Spleen (tissue), 11 donors: ENCODE measurements around the gene CCDC92. TPM values are rescaled to one million over a fixed set of nuclear protein-coding genes. Genes with fewer than 3 reads are reported as not detected.

Source experiments
- DNase-seq: peaks from one replicate; pipeline ENCODE4 v3.0.0-alpha.2; 2020
- H3K27ac ChIP-seq, 8 donors: fragments of 200-600 bp; sonication (generic) in 7 of 8; 1 replicate in 4 of 8; 2 replicates in 4 of 8; pipeline versions ENCODE4 v1.5.0 to v1.8.0; 2016 to 2021; ENCODE audit warnings: inconsistent platforms in 4 of 8, mild to moderate bottlenecking in 4 of 8, moderate library complexity in 1 of 8
- H3K27me3 ChIP-seq, 7 donors: fragments of 200-600 bp; sonication (generic) in 6 of 7; replicated peaks in 1 of 7; 1 replicate in 4 of 7; 2 replicates in 3 of 7; pipeline versions ENCODE4 v1.5.0 to v1.8.0; 2016 to 2021; ENCODE audit warnings: inconsistent platforms in 3 of 7, mild to moderate bottlenecking in 1 of 7
- H3K36me3 ChIP-seq, 6 donors: fragments of 200-600 bp; sonication (generic) in 5 of 6; 1 replicate in 4 of 6; 2 replicates in 2 of 6; pipeline versions ENCODE4 v1.5.0 to v1.8.0; 2016 to 2021; ENCODE audit warnings: inconsistent platforms in 2 of 6
- H3K4me1 ChIP-seq, 6 donors: fragments of 200-600 bp; sonication (generic) in 5 of 6; 1 replicate in 3 of 6; 2 replicates in 3 of 6; pipeline versions ENCODE4 v1.5.0 to v1.8.0; 2016 to 2021; ENCODE audit warnings: inconsistent platforms in 3 of 6
- H3K4me3 ChIP-seq, 8 donors: fragments of 200-600 bp; sonication (generic) in 7 of 8; 1 replicate in 4 of 8; 2 replicates in 4 of 8; pipeline versions ENCODE4 v1.5.0 to v1.8.0; 2016 to 2021; ENCODE audit warnings: inconsistent platforms in 4 of 8, mild to moderate bottlenecking in 4 of 8, moderate library complexity in 2 of 8
- H3K9me3 ChIP-seq, 8 donors: fragments of 200-600 bp; sonication (generic) in 7 of 8; 1 replicate in 4 of 8; 2 replicates in 4 of 8; pipeline versions ENCODE4 v1.5.0 to v1.8.0; 2016 to 2021; ENCODE audit warnings: inconsistent platforms in 4 of 8
- POLR2A ChIP-seq, 3 donors: fragments of 450-650 bp; IDR thresholded peaks; one replicate each; pipeline ENCODE4 v1.5.1; 2017; ENCODE audit warnings: antibody characterized with exemption in 3 of 3, mild to moderate bottlenecking in 1 of 3
- POLR2AphosphoS5 ChIP-seq, 3 donors: sonication (generic); formaldehyde crosslinking; IDR thresholded peaks; one replicate each; pipeline ENCODE4 v1.5.1; 2017; ENCODE audit warnings: antibody characterized with exemption in 3 of 3
- WGBS, 5 donors: extraction: QIAGEN DNeasy Blood & Tissue Kit in 3 of 5; methylation state at CpG; one replicate each; pipeline versions ENCODE4 v1.1.5 to v1.1.7; 2013 to 2018; 5-methylcytosine and 5-hydroxymethylcytosine counted together
- intact Hi-C: fragments of 100-400 bp; cut with DNase I; formaldehyde crosslinking; loops from one replicate; pipeline ENCODE4 v1.15.0; 2023; ENCODE audit warnings: low total_unique reads
- polyA plus RNA-seq, 3 donors: library from polyadenylated mRNA; stranded (reverse); fragments of 200-250 nt; gene quantifications; one replicate each; pipeline ENCODE4 v1.2.1, GENCODE V29; 2013
- total RNA-seq, 7 donors: library from RNA; depleted of rRNA in 3 of 7; stranded (reverse); fragments of >200 nt in 3 of 7; fragmentation: NEBNext Ultra II Directional in 4 of 7; extraction: Animal tissue kit (Norgen Biotek cat#: 25700) in 4 of 7; gene quantifications; one replicate each; pipeline versions ENCODE4 v1.1.0 to v1.2.1, GENCODE V29; 2016 to 2021
- TF ChIP-seq, protein P1 (sequence below), 11 experiments: fragments of 200-600 bp in 7 of 11; fragments of 450-650 bp in 4 of 11; sonication (generic) in 4 of 11; IDR thresholded peaks in 8 of 11; conservative IDR thresholded peaks in 3 of 11; 1 replicate in 7 of 11; 2 replicates in 4 of 11; pipeline versions ENCODE4 v1.4.0 to v1.8.0; 2016 to 2021; ENCODE audit warnings: antibody characterized with exemption in 11 of 11, inconsistent platforms in 4 of 11, mild to moderate bottlenecking in 1 of 11
- donor health status: healthy with polysubstance abuse.
- donor health status: DM: no; HTN: no; CAD: no; lungs with moderate emphysema.
- donor health status: DM: no; HTN: no; CAD: no.
- donor health status: Bipolar disorder and iron deficiency.
- donor health status: healthy.
- donor health status: DM: no; HTN: no; CAD: no.
- donor health status: DM: yes; HTN: yes; CAD: no.

Gene CCDC92
- total and polyA plus RNA-seq, 10 donors, result 16.0 to 36.7 (median 27.8) TPM

- TF ChIP-seq, protein P1, sequence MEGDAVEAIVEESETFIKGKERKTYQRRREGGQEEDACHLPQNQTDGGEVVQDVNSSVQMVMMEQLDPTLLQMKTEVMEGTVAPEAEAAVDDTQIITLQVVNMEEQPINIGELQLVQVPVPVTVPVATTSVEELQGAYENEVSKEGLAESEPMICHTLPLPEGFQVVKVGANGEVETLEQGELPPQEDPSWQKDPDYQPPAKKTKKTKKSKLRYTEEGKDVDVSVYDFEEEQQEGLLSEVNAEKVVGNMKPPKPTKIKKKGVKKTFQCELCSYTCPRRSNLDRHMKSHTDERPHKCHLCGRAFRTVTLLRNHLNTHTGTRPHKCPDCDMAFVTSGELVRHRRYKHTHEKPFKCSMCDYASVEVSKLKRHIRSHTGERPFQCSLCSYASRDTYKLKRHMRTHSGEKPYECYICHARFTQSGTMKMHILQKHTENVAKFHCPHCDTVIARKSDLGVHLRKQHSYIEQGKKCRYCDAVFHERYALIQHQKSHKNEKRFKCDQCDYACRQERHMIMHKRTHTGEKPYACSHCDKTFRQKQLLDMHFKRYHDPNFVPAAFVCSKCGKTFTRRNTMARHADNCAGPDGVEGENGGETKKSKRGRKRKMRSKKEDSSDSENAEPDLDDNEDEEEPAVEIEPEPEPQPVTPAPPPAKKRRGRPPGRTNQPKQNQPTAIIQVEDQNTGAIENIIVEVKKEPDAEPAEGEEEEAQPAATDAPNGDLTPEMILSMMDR (IDR thresholded peaks at IDR 0.05 in 8 of 11, conservative IDR thresholded peaks at IDR 0.05 in 3 of 11), result no peak
- intact Hi-C loops, result no loop called here
- Histone ChIP-seq H3K9me3 (no peaks in the 10 kb centered on the region), H3K4me3 (no peak overlapping the region), H3K36me3 (peaks cover 0 to 79% (median 9%) of the 10 kb centered on the region in 6 donors), H3K4me1 (peaks cover 0 to 41% (median 10%) of the 10 kb centered on the region in 6 donors), H3K27me3 (no peaks in the 10 kb centered on the region), H3K27ac (no peak overlapping the region)
- WGBS, 5 donors, result 77 to 91% (median 84%) methylated on average over 7 of the region's 7 CpGs
- DNase-seq, result no peak
Observed at GRCh38 chr12:123995023-123995748, 22.6 kb upstream of the CCDC92 start.

DNA sequence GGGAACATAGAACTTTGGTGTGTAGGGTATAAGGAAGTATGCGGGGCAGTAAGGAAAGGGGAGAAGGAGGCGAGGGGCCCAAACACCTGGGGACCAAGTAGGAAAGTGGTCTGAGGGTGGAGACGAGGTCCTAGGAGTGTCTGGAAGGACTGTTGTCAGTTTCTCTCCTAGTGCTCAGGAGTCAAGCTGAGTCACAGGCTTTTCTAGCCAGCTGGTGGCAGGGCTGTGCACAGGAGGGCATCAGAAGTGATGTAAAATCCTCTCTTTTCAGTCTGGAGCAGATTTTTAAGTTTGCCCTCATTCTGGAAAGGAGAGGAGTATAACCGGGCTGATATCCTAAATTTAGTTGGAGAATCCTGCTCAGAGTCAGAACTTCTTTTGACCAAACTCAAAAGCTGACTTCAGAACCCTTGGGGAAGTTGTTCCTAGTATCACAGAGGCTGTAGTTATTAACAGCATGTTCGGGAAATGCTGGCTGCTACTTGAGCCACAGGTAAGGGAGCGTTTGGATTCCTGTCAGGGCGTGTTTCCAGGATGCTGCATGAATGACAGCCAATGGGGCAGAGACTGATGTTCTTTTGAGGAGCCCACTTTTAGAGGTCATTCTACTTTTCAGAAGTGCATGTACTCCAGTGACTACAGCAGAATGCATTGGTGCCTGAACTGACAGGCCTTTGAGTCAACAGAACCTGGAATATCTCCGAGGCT lies 19.6 kb upstream of the CCDC92 start:
- Histone ChIP-seq H3K4me3 (no peak overlapping the region), H3K27ac (no peak overlapping the region), H3K27me3 (no peaks in the 10 kb centered on the region), H3K4me1 (peaks cover 0 to 60% (median 16%) of the 10 kb centered on the region in 6 donors), H3K9me3 (no peaks in the 10 kb centered on the region), H3K36me3 (peaks cover 0 to 74% (median 15%) of the 10 kb centered on the region in 6 donors)
- TF ChIP-seq, protein P1 (IDR thresholded peaks at IDR 0.05 in 8 of 11, conservative IDR thresholded peaks at IDR 0.05 in 3 of 11), result no peak
- TF ChIP-seq POLR2A (IDR thresholded peaks at IDR 0.05), result no peak
- TF ChIP-seq POLR2AphosphoS5 (IDR thresholded peaks at IDR 0.05), result no peak
- no peak for DNase-seq
- intact Hi-C loops, result no loop called here
- 91 to 95% (median 92%) methylated on average over 8 of the region's 8 CpGs for WGBS, 5 donors

- DNase-seq, result no peak
- Histone ChIP-seq H3K36me3 (peaks cover 0 to 67% (median 15%) of the 10 kb centered on the region in 6 donors), H3K4me3 (no peak overlapping the region), H3K27ac (no peak overlapping the region), H3K4me1 (peaks cover 6 to 65% (median 20%) of the 10 kb centered on the region in 6 donors), H3K27me3 (no peaks in the 10 kb centered on the region), H3K9me3 (no peaks in the 10 kb centered on the region)
- 89 to 97% (median 92%) methylated on average over 2 of the region's 2 CpGs for WGBS, 5 donors
- TF ChIP-seq, protein P1 (IDR thresholded peaks at IDR 0.05 in 8 of 11, conservative IDR thresholded peaks at IDR 0.05 in 3 of 11), result no peak
- TF ChIP-seq POLR2AphosphoS5 (IDR thresholded peaks at IDR 0.05) (no peak), POLR2A (IDR thresholded peaks at IDR 0.05) (no peak)
- intact Hi-C loops, result no loop called here
Observed at GRCh38 chr12:123991372-123991951, 18.8 kb upstream of the CCDC92 start.

DNA sequence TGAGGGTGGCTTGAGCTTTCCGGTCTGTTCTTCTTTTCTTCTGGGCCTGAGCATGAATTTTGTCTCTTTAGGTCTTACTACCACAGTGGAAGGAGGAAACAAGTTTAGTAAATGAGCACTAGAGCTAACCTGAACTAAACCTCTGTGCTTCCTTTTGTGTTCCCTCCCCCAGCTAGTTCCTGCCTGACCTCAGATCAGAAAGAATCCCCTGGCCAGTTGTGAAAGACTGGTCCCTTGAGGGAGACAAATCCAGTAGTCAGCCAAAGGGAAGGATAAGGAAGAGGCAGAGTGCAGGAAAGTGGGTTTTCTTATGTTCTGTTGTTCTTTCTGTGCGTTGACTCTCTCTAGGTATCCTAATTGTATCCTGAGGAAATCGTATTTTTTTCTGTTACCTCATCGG lies 17.9 kb upstream of the CCDC92 start:
- whole genome bisulfite sequencing, 5 donors, result 51 to 74% (median 65%) methylated on average over 4 of the region's 4 CpGs
- DNase-seq, result no peak
- intact Hi-C loops, result no loop called here

More for the DNA sequence above, 17.9 kb upstream of the CCDC92 start:
- Histone ChIP-seq H3K4me1 (peaks cover 6 to 65% (median 25%) of the 10 kb centered on the region in 6 donors), H3K4me3 (no peak overlapping the region), H3K27ac (no peak overlapping the region), H3K27me3 (no peaks in the 10 kb centered on the region), H3K36me3 (peaks cover 0 to 65% (median 15%) of the 10 kb centered on the region in 6 donors), H3K9me3 (no peaks in the 10 kb centered on the region)
- TF ChIP-seq, protein P1 (IDR thresholded peaks at IDR 0.05 in 8 of 11, conservative IDR thresholded peaks at IDR 0.05 in 3 of 11), result no peak
- TF ChIP-seq POLR2A (IDR thresholded peaks at IDR 0.05), result no peak
- TF ChIP-seq POLR2AphosphoS5 (IDR thresholded peaks at IDR 0.05), result no peak
